Measurements from ENCODE around the gene ADCY1.

Gene ADCY1

GRCh38 chr7:45638916-45639315 is 64.7 kb downstream of the ADCY1 start:
- H4K20me1 ChIP-seq (ENCODE audit: insufficient read depth, low read length): no peaks in the 10 kb centered on the region
- H3K4me2 ChIP-seq (ENCODE audit: low read depth, low read length): no peak overlapping the region
- no peaks in the 10 kb centered on the region for H3K79me2 ChIP-seq (ENCODE audit: low read length)
- H3K9ac ChIP-seq (ENCODE audit: low read length): no peak overlapping the region
- H2AFZ ChIP-seq (ENCODE audit: low read length): no peak overlapping the region
- TF ChIP-seq CTCF (IDR thresholded peaks at IDR 0.05; ENCODE audit: low read length) (no peak), EZH2phosphoT487 (IDR thresholded peaks at IDR 0.05; ENCODE audit: low read length) (no peak), EZH2 (optimal IDR thresholded peaks at IDR 0.05; ENCODE audit: low read depth, low read length) (no peak)
- no peaks in the 10 kb centered on the region for H3K27me3 ChIP-seq (replicated peaks; ENCODE audit: insufficient read depth, low read length)
- no peak overlapping the region for H3K27ac ChIP-seq (ENCODE audit: low read length)
- H3F3A ChIP-seq (ENCODE audit: insufficient read depth, low read length): no peaks in the 10 kb centered on the region
- H3K36me3 ChIP-seq (replicated peaks; ENCODE audit: insufficient read depth, low read length): no peaks in the 10 kb centered on the region
- H3K9me3 ChIP-seq (replicated peaks; ENCODE audit: insufficient read depth, low read length): no peaks in the 10 kb centered on the region
- H3K4me3 ChIP-seq (ENCODE audit: low read length): no peak overlapping the region
- no peak for DNase-seq
- no peaks in the 10 kb centered on the region for H3K9me2 ChIP-seq (replicated peaks; ENCODE audit: insufficient read depth, low read length)
- 0 out of 2 replicates have a peak, but pooled peaks cover 3% of the 10 kb centered on the region for H3K4me1 ChIP-seq (ENCODE audit: low read length)

- 0 out of 2 replicates have a peak, but pooled peaks cover 3% of the 10 kb centered on the region for H3K4me1 ChIP-seq (ENCODE audit: low read length)
- TF ChIP-seq CTCF (IDR thresholded peaks at IDR 0.05; ENCODE audit: low read length): no peak
Measured at GRCh38 chr7:45642044-45642443, 67.9 kb downstream of the ADCY1 start.

GRCh38 chr7:45643630-45644029 is 69.5 kb downstream of the ADCY1 start:
- Histone ChIP-seq H3K4me3 (ENCODE audit: low read length) (peak overlapping the region; percentile 35; the same call in 1 of the 2 replicates), H3K9me2 (replicated peaks; ENCODE audit: insufficient read depth, low read length) (no peaks in the 10 kb centered on the region)

More at GRCh38 chr7:45642044-45642443, 67.9 kb downstream of the ADCY1 start:
- DNase-seq: no peak
- Histone ChIP-seq H3K4me3 (ENCODE audit: low read length) (no peak overlapping the region), H2AFZ (ENCODE audit: low read length) (no peak overlapping the region), H3K27me3 (replicated peaks; ENCODE audit: insufficient read depth, low read length) (no peaks in the 10 kb centered on the region), H3K36me3 (replicated peaks; ENCODE audit: insufficient read depth, low read length) (no peaks in the 10 kb centered on the region), H3K9me3 (replicated peaks; ENCODE audit: insufficient read depth, low read length) (no peaks in the 10 kb centered on the region), H3K9ac (ENCODE audit: low read length) (no peak overlapping the region), H3K27ac (ENCODE audit: low read length) (no peak overlapping the region), H3K79me2 (ENCODE audit: low read length) (no peaks in the 10 kb centered on the region), H3K4me2 (ENCODE audit: low read depth, low read length) (no peak overlapping the region), H3F3A (ENCODE audit: insufficient read depth, low read length) (no peaks in the 10 kb centered on the region), H4K20me1 (ENCODE audit: insufficient read depth, low read length) (no peaks in the 10 kb centered on the region), H3K9me2 (replicated peaks; ENCODE audit: insufficient read depth, low read length) (no peaks in the 10 kb centered on the region)

More at GRCh38 chr7:45643630-45644029, 69.5 kb downstream of the ADCY1 start:
- Histone ChIP-seq H3F3A (ENCODE audit: insufficient read depth, low read length) (no peaks in the 10 kb centered on the region), H4K20me1 (ENCODE audit: insufficient read depth, low read length) (no peaks in the 10 kb centered on the region), H3K27me3 (replicated peaks; ENCODE audit: insufficient read depth, low read length) (no peaks in the 10 kb centered on the region), H3K9ac (ENCODE audit: low read length) (no peak overlapping the region), H3K27ac (ENCODE audit: low read length) (no peak overlapping the region), H3K36me3 (replicated peaks; ENCODE audit: insufficient read depth, low read length) (no peaks in the 10 kb centered on the region), H3K4me1 (ENCODE audit: low read length) (0 out of 2 replicates have a peak, but pooled peaks cover 3% of the 10 kb centered on the region), H3K79me2 (ENCODE audit: low read length) (no peaks in the 10 kb centered on the region), H3K4me2 (ENCODE audit: low read depth, low read length) (peak overlapping the region; percentile 7; the same call in 1 of the 2 replicates), H3K9me3 (replicated peaks; ENCODE audit: insufficient read depth, low read length) (no peaks in the 10 kb centered on the region), H2AFZ (ENCODE audit: low read length) (no peak overlapping the region)
- TF ChIP-seq CTCF (IDR thresholded peaks at IDR 0.05; ENCODE audit: low read length): no peak
- no peak for TF ChIP-seq EZH2 (optimal IDR thresholded peaks at IDR 0.05; ENCODE audit: low read depth, low read length)
- no peak for TF ChIP-seq EZH2phosphoT487 (IDR thresholded peaks at IDR 0.05; ENCODE audit: low read length)
- DNase-seq: peak; percentile 18
